HL-60/S4 treated with retinoic acid at 250 ng/mL for 4 days and 3 days (cell line): ENCODE data around the gene FUCA2.
"Not testable (repeated sequence)": the region's sequence is repeated elsewhere in the genome, so short reads cannot be mapped to it uniquely, and the experiment has no call there.

Source experiments
- in situ Hi-C: fragments of 300-500 bp; cut with MboI; formaldehyde crosslinking; loops from 2 replicates; pipeline ENCODE4 v1.7.0; 2022; ENCODE audit warnings: low sequenced_read_pairs

The FUCA2 gene

GRCh38 chr6:143505111-143505510 lies 6.4 kb downstream of the FUCA2 start:
- in situ Hi-C loops: no loop called here

GRCh38 chr6:143504369-143504768 lies 7.2 kb downstream of the FUCA2 start:
- in situ Hi-C loops: no loop called here

- in situ Hi-C loops: no loop called here
Observed at GRCh38 chr6:143501851-143502250, 9.7 kb downstream of the FUCA2 start.

GRCh38 chr6:143498428-143498827 lies 13.1 kb downstream of the FUCA2 start:
- in situ Hi-C loops: no loop called here

- in situ Hi-C loops: no loop called here
Observed at GRCh38 chr6:143496974-143497373, 14.5 kb downstream of the FUCA2 start.

- in situ Hi-C loops: no loop called here
Observed at GRCh38 chr6:143490775-143491174, 20.7 kb downstream of the FUCA2 start.

- in situ Hi-C loops: no loop called here
Observed at GRCh38 chr6:143490244-143490643, 21.3 kb downstream of the FUCA2 start.

GRCh38 chr6:143486752-143487151 lies 24.8 kb downstream of the FUCA2 start:
- in situ Hi-C loops: no loop called here

GRCh38 chr6:143485967-143486366 lies 25.6 kb downstream of the FUCA2 start:
- in situ Hi-C loops: no loop called here

- in situ Hi-C loops: no loop called here
Observed at GRCh38 chr6:143482593-143482992, 28.9 kb downstream of the FUCA2 start.

- in situ Hi-C loops: no loop called here
Observed at GRCh38 chr6:143478479-143479062, 32.9 kb downstream of the FUCA2 start.

- in situ Hi-C loops: no loop called here
Observed at GRCh38 chr6:143476545-143476944, 35.0 kb downstream of the FUCA2 start.

GRCh38 chr6:143471822-143472221 lies 39.7 kb downstream of the FUCA2 start:
- in situ Hi-C loops: no loop called here

GRCh38 chr6:143468823-143469222 lies 42.7 kb downstream of the FUCA2 start:
- in situ Hi-C loops: not testable (repeated sequence)

GRCh38 chr6:143468026-143468425 lies 43.5 kb downstream of the FUCA2 start:
- in situ Hi-C loops: no loop called here

GRCh38 chr6:143465546-143465945 lies 46.0 kb downstream of the FUCA2 start:
- in situ Hi-C loops: no loop called here

- in situ Hi-C loops: no loop called here
Observed at GRCh38 chr6:143457563-143458359, 53.8 kb downstream of the FUCA2 start.

GRCh38 chr6:143451531-143451930 lies 60.0 kb downstream of the FUCA2 start:
- in situ Hi-C loops: no loop called here

- in situ Hi-C loops: no loop called here
Observed at GRCh38 chr6:143450453-143451371, 60.8 kb downstream of the FUCA2 start, which contains the start of the genes ADAT2 and PEX3. TSS of gene ADAT2 (minus strand) at chr6:143450695. CDS start at chr6:143450658, 37 bp downstream. TSS of gene PEX3 (plus strand) at chr6:143450805. CDS start at chr6:143451043, 238 bp downstream.

- in situ Hi-C loops: no loop called here
Observed at GRCh38 chr6:143449714-143450452, 61.6 kb downstream of the FUCA2 start.
